ENCODE data around the gene ATP2B1. TPM values are rescaled to one million over a fixed set of nuclear protein-coding genes. Genes with fewer than 3 reads are reported as not detected.

Gene ATP2B1
- polyA plus RNA-seq, 2 of the 4 experiments (the other 2 are of a cell fraction) = 52.7 to 132 TPM

GRCh38 chr12:89752341-89752740, 43.7 kb upstream of the ATP2B1 start:
- Histone ChIP-seq H3K4me2 (no peak overlapping the region), H3K27ac (peak overlapping the region in 1 of 2 experiments; percentile 49; a peak in 2 of 6 replicates), H3K4me3 (no peak overlapping the region), H3K4me1 (peaks cover 24% of the 10 kb centered on the region), H3K9me3 (no peaks in the 10 kb centered on the region)
- FAIRE-seq = no peak
- no peak for ATAC-seq
- ChIA-PET POLR2A (no interaction called here), CTCF (interaction anchor here (0.6 kb wide), 1 partner anchor 8 kb away, joined by 3 read pairs; no protein-coding TSS in a partner anchor)
- 87% methylated on average over 1 of the region's 1 CpG for WGBS (ENCODE audit: missing lambda C conversion rate)
- no peak for DNase-seq (ENCODE audit: low read depth in 1 of 2, low spot score in 1 of 2)
- TF ChIP-seq E2F6 (IDR thresholded peaks at IDR 0.05; ENCODE audit: borderline replicate concordance, low read depth) = no peak

- CTCF ChIA-PET = no interaction called here
- no peak for DNase-seq (ENCODE audit: low read depth in 1 of 2, low spot score in 1 of 2)
Observed at GRCh38 chr12:89750389-89751351, 42.0 kb upstream of the ATP2B1 start.

GRCh38 chr12:89748791-89749190, 40.2 kb upstream of the ATP2B1 start:
- no peaks in the 10 kb centered on the region for H3K9me3 ChIP-seq
- WGBS (ENCODE audit: missing lambda C conversion rate) = 70% methylated on average over 1 of the region's 1 CpG
- no peak for DNase-seq (ENCODE audit: low read depth in 1 of 2, low spot score in 1 of 2)
- no peak overlapping the region for H3K27ac ChIP-seq
- H3K4me2 ChIP-seq = no peak overlapping the region
- H3K4me1 ChIP-seq = 0 out of 3 replicates have a peak, but pooled peaks cover 8% of the 10 kb centered on the region
- CTCF ChIA-PET = interaction anchor here (0.5 kb wide), 1 partner anchor 40 kb away, joined by 3 read pairs; the partner anchor contains the start of gene ATP2B1
- H3K4me3 ChIP-seq = no peak overlapping the region
- no peak for FAIRE-seq
- TF ChIP-seq RFX5 (IDR thresholded peaks at IDR 0.05) = no peak
- TF ChIP-seq HES2 (IDR thresholded peaks at IDR 0.05) = no peak
- no peak for TF ChIP-seq TP53 (CRISPR knock-in tag; IDR thresholded peaks at IDR 0.05)
- TF ChIP-seq BCL3 (IDR thresholded peaks at IDR 0.05) = no peak
- ATAC-seq = no peak
- POLR2A ChIA-PET = interaction anchor here (1.5 kb wide), 1 partner anchor 40 kb away, joined by 3 read pairs; the partner anchor contains the start of gene ATP2B1

More at GRCh38 chr12:89750389-89751351, 42.0 kb upstream of the ATP2B1 start:
- Histone ChIP-seq H3K4me2 (no peak overlapping the region), H3K27ac (peak overlapping the region in 1 of 2 experiments; percentile 16; a peak in 1 of 6 replicates), H3K9me3 (no peaks in the 10 kb centered on the region), H3K4me3 (no peak overlapping the region), H3K4me1 (peaks cover 9% of the 10 kb centered on the region; the same call in 1 of the 3 replicates)
- POLR2A ChIA-PET = interaction anchor here (1.5 kb wide), 1 partner anchor 41 kb away, joined by 3 read pairs; the partner anchor contains the start of gene ATP2B1
- TF ChIP-seq FOSB (CRISPR knock-in tag; IDR thresholded peaks at IDR 0.05) = no peak
- no peak for TF ChIP-seq MAZ (IDR thresholded peaks at IDR 0.05; ENCODE audit: borderline replicate concordance, low read depth, low read length)
- no peak for TF ChIP-seq ESRRA (IDR thresholded peaks at IDR 0.05; ENCODE audit: borderline replicate concordance, low read length)
- TF ChIP-seq ZC3H11A (IDR thresholded peaks at IDR 0.05) = no peak
- TF ChIP-seq RNF2 (IDR thresholded peaks at IDR 0.05; ENCODE audit: borderline replicate concordance, low read depth) = no peak
- no peak for TF ChIP-seq EP300 (IDR thresholded peaks at IDR 0.05)
- no peak for TF ChIP-seq ZNF302 (CRISPR knock-in tag; IDR thresholded peaks at IDR 0.05)
- no peak for TF ChIP-seq CHD4 (IDR thresholded peaks at IDR 0.05; ENCODE audit: borderline replicate concordance)
- no peak for TF ChIP-seq CBX2 (IDR thresholded peaks at IDR 0.05; ENCODE audit: borderline replicate concordance, low read depth)
- TF ChIP-seq KDM1A (IDR thresholded peaks at IDR 0.05; ENCODE audit: low read depth) = no peak
- TF ChIP-seq BHLHE40 (IDR thresholded peaks at IDR 0.05; ENCODE audit: low read depth, low read length) = no peak
- TF ChIP-seq HOXB5 (CRISPR knock-in tag; IDR thresholded peaks at IDR 0.05) = no peak
- no peak for TF ChIP-seq TFCP2L1 (CRISPR knock-in tag; IDR thresholded peaks at IDR 0.05)
- no peak for TF ChIP-seq HES2 (IDR thresholded peaks at IDR 0.05)
- no peak for TF ChIP-seq CHD2 (IDR thresholded peaks at IDR 0.05; ENCODE audit: low read length, partially characterized antibody)
- no peak for TF ChIP-seq RARB (CRISPR knock-in tag; IDR thresholded peaks at IDR 0.05)
- ATAC-seq (no peak; a peak in 1 of 6 replicates), FAIRE-seq (no peak)
- WGBS (ENCODE audit: missing lambda C conversion rate) = 62% methylated on average over 6 of the region's 6 CpGs
